Liver (tissue), 3 donors: ENCODE measurements around the gene PVALEF.

Experiments used
- GABPA ChIP-seq, 2 donors: IDR thresholded peaks in 1 of 2; conservative IDR thresholded peaks in 1 of 2; 2 replicates each; pipeline ENCODE4 v1.6.1; 2016; ENCODE audit warnings: antibody characterized with exemption in 2 of 2, mild to moderate bottlenecking in 1 of 2, moderate library complexity in 1 of 2
- SP1 ChIP-seq: IDR thresholded peaks from 2 replicates; pipeline ENCODE4 v1.6.1; 2018; ENCODE audit warnings: antibody characterized with exemption, mild to moderate bottlenecking
- TF ChIP-seq, protein P1 (sequence below): fragments of 150-350 bp; IDR thresholded peaks from 2 replicates; pipeline ENCODE4 v1.5.1; 2017; ENCODE audit warnings: improper control_type of control experiment, low read depth, low read length; ENCODE audit not compliant: missing input control
- TF ChIP-seq, protein P2 (sequence below): IDR thresholded peaks from 2 replicates; pipeline ENCODE4 v1.6.1; 2016; ENCODE audit warnings: antibody characterized with exemption
- TF ChIP-seq, protein P3 (sequence below): IDR thresholded peaks from 2 replicates; pipeline ENCODE4 v1.6.1; 2016; ENCODE audit warnings: antibody characterized with exemption, mild to moderate bottlenecking
- donor health status: healthy.
- donor health status: healthy.

DNA sequence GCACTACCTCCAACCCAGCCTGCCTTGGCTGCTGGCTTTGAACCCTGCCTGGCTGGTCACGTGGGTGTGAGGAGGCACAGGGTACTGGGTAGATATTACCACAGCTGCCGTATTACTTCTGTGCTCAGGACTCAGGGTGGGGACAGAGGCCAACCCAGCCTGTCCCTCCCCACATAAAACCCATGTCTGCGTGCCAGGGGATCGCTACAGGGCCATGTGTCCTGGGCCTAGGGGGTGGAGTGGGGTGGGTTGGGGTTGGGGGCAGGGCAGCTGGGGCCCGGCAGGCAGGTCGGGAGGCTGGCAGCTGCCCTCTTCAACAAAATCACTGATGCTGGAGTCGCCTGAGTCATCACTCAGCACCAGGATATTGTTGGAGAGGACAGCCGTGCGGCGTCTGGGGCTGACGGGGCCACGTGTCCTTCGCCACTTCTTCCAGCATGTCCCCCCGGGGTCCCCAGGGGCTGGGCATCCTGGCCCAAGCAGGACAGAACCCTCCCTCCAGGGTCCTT, 39.7 kb upstream of the PVALEF start:
- TF ChIP-seq, protein P1, sequence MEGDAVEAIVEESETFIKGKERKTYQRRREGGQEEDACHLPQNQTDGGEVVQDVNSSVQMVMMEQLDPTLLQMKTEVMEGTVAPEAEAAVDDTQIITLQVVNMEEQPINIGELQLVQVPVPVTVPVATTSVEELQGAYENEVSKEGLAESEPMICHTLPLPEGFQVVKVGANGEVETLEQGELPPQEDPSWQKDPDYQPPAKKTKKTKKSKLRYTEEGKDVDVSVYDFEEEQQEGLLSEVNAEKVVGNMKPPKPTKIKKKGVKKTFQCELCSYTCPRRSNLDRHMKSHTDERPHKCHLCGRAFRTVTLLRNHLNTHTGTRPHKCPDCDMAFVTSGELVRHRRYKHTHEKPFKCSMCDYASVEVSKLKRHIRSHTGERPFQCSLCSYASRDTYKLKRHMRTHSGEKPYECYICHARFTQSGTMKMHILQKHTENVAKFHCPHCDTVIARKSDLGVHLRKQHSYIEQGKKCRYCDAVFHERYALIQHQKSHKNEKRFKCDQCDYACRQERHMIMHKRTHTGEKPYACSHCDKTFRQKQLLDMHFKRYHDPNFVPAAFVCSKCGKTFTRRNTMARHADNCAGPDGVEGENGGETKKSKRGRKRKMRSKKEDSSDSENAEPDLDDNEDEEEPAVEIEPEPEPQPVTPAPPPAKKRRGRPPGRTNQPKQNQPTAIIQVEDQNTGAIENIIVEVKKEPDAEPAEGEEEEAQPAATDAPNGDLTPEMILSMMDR, result no peak
- TF ChIP-seq GABPA (IDR thresholded peaks at IDR 0.05 in 1 of 2, conservative IDR thresholded peaks at IDR 0.05 in 1 of 2) (no peak), SP1 (no peak)
- TF ChIP-seq, protein P2, sequence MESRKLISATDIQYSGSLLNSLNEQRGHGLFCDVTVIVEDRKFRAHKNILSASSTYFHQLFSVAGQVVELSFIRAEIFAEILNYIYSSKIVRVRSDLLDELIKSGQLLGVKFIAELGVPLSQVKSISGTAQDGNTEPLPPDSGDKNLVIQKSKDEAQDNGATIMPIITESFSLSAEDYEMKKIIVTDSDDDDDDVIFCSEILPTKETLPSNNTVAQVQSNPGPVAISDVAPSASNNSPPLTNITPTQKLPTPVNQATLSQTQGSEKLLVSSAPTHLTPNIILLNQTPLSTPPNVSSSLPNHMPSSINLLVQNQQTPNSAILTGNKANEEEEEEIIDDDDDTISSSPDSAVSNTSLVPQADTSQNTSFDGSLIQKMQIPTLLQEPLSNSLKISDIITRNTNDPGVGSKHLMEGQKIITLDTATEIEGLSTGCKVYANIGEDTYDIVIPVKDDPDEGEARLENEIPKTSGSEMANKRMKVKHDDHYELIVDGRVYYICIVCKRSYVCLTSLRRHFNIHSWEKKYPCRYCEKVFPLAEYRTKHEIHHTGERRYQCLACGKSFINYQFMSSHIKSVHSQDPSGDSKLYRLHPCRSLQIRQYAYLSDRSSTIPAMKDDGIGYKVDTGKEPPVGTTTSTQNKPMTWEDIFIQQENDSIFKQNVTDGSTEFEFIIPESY, result no peak
- TF ChIP-seq, protein P3, sequence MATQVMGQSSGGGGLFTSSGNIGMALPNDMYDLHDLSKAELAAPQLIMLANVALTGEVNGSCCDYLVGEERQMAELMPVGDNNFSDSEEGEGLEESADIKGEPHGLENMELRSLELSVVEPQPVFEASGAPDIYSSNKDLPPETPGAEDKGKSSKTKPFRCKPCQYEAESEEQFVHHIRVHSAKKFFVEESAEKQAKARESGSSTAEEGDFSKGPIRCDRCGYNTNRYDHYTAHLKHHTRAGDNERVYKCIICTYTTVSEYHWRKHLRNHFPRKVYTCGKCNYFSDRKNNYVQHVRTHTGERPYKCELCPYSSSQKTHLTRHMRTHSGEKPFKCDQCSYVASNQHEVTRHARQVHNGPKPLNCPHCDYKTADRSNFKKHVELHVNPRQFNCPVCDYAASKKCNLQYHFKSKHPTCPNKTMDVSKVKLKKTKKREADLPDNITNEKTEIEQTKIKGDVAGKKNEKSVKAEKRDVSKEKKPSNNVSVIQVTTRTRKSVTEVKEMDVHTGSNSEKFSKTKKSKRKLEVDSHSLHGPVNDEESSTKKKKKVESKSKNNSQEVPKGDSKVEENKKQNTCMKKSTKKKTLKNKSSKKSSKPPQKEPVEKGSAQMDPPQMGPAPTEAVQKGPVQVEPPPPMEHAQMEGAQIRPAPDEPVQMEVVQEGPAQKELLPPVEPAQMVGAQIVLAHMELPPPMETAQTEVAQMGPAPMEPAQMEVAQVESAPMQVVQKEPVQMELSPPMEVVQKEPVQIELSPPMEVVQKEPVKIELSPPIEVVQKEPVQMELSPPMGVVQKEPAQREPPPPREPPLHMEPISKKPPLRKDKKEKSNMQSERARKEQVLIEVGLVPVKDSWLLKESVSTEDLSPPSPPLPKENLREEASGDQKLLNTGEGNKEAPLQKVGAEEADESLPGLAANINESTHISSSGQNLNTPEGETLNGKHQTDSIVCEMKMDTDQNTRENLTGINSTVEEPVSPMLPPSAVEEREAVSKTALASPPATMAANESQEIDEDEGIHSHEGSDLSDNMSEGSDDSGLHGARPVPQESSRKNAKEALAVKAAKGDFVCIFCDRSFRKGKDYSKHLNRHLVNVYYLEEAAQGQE, result no peak
